ENCODE measurements around the gene TSR3. TPM values are rescaled to one million over a fixed set of nuclear protein-coding genes. Genes with fewer than 3 reads are reported as not detected.

Gene TSR3
- total RNA-seq, 1 donor from 2014 or later = 143 TPM

DNA sequence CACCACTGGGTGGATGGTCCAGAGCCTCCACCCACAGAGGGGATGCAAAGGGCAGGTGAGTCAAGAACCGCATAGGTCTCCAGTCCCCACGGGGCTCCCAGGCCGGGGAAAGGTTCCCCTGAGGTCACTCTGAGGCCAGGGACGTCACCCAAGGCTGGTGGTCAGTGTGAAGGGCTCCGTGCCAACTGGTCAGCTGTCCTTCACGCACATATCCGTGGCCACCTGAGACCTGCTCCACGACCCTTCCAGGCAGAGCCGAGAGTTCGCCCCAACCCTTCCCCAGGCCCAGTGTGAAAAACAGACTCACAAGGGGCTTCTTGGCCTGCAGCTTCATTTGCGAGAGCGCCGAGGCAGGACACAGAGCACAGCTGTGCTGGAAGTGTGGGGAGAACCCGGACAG is 2.8 kb downstream of the TSR3 start:
- Histone ChIP-seq H3K4me1 (peaks cover 9 to 16% of the 10 kb centered on the region in 2 donors), H3K27ac (no peak overlapping the region), H3K36me3 (peaks cover 11 to 27% of the 10 kb centered on the region in 2 donors), H3K9me3 (no peaks in the 10 kb centered on the region), H3K27me3 (no peaks in the 10 kb centered on the region), H3K4me3 (no peak overlapping the region)
- DNase-seq (ENCODE audit: low spot score in 2 of 2) = no peak
- TF ChIP-seq, protein P1, sequence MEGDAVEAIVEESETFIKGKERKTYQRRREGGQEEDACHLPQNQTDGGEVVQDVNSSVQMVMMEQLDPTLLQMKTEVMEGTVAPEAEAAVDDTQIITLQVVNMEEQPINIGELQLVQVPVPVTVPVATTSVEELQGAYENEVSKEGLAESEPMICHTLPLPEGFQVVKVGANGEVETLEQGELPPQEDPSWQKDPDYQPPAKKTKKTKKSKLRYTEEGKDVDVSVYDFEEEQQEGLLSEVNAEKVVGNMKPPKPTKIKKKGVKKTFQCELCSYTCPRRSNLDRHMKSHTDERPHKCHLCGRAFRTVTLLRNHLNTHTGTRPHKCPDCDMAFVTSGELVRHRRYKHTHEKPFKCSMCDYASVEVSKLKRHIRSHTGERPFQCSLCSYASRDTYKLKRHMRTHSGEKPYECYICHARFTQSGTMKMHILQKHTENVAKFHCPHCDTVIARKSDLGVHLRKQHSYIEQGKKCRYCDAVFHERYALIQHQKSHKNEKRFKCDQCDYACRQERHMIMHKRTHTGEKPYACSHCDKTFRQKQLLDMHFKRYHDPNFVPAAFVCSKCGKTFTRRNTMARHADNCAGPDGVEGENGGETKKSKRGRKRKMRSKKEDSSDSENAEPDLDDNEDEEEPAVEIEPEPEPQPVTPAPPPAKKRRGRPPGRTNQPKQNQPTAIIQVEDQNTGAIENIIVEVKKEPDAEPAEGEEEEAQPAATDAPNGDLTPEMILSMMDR (IDR thresholded peaks at IDR 0.05) = no peak
- intact Hi-C loops (cut with DNase I) = no loop called here

DNA sequence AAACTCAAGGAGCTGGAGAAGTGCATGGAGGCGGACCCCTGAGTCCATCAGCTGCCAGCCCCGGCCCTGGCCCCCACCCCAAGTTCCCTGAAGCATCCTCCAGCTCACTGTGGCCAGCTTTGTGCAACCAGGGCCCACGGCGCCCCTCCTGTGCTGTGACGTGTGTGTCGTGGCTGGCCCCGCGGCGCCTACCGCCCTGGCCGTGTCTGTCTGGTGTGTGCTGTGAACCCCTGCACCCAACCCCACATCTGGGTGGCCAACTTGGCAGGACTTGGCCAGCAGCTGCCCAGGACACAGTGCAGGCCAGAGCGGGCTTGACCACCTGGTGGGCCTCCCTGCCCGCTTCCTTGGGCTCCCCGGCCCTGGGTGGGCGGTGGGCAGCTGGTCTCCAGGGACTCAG is 3.2 kb downstream of the TSR3 start:
- Histone ChIP-seq H3K9me3 (no peaks in the 10 kb centered on the region), H3K27me3 (no peaks in the 10 kb centered on the region), H3K36me3 (peaks cover 11 to 27% of the 10 kb centered on the region in 2 donors), H3K4me1 (peaks cover 9 to 16% of the 10 kb centered on the region in 2 donors), H3K27ac (no peak overlapping the region), H3K4me3 (no peak overlapping the region)
- TF ChIP-seq, protein P1 (IDR thresholded peaks at IDR 0.05) = no peak
- DNase-seq (ENCODE audit: low spot score in 2 of 2) = no peak
- intact Hi-C loops (cut with DNase I) = no loop called here

DNA sequence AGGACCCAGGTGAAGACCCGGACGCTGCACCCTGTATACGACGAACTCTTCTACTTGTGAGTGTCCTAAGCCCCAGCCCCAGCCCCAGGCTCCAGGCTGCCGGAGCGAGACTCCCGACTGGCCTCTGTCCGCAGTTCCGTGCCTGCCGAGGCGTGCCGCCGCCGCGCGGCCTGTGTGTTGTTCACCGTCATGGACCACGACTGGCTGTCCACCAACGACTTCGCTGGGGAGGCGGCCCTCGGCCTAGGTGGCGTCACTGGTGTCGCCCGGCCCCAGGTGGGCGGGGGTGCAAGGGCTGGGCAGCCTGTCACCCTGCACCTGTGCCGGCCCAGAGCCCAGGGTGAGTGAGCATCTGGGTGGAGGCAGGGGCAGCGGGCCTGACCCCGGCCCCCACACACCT is 3.7 kb downstream of the TSR3 start:
- TF ChIP-seq, protein P1 (IDR thresholded peaks at IDR 0.05) = no peak
- H3K36me3 ChIP-seq = peaks cover 11 to 27% of the 10 kb centered on the region in 2 donors
- intact Hi-C loops (cut with DNase I) = no loop called here
- peaks cover 9 to 13% of the 10 kb centered on the region in 2 donors for H3K4me1 ChIP-seq
- H3K4me3 ChIP-seq = no peak overlapping the region
- H3K27me3 ChIP-seq = no peaks in the 10 kb centered on the region
- DNase-seq (ENCODE audit: low spot score in 2 of 2) = no peak
- H3K27ac ChIP-seq = no peak overlapping the region
- H3K9me3 ChIP-seq = no peaks in the 10 kb centered on the region

DNA sequence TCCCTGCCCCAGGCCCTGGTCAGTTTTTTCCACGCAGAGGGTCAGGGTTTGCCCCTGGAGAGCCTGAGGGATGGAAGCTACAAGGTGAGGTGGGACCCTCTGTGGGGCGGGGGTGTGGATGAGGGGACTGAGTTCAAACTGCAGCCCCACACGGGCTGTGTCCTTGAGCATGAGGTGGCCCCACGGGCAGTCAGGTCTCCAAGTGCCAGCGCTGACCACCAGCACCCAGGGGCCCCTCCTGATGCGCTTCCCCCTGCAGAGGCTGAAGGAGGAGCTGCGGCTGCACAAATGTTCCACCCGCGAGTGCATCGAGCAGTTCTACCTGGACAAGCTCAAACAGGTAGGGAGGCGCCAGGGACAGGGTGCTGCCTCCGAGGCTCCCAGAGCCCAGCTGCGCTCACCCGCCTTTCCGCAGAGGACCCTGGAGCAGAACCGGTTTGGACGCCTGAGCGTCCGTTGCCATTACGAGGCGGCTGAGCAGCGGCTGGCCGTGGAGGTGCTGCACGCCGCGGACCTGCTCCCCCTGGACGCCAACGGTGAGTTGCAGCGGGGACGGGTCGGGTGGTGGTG is 4.3 kb downstream of the TSR3 start:
- TF ChIP-seq, protein P1 (IDR thresholded peaks at IDR 0.05) = no peak
- Histone ChIP-seq H3K27me3 (no peaks in the 10 kb centered on the region), H3K4me3 (no peak overlapping the region), H3K27ac (no peak overlapping the region), H3K9me3 (no peaks in the 10 kb centered on the region), H3K36me3 (peaks cover 11 to 27% of the 10 kb centered on the region in 2 donors), H3K4me1 (peaks cover 5 to 13% of the 10 kb centered on the region in 2 donors)
- intact Hi-C loops (cut with DNase I) = no loop called here
- no peak for DNase-seq (ENCODE audit: low spot score in 2 of 2)

DNA sequence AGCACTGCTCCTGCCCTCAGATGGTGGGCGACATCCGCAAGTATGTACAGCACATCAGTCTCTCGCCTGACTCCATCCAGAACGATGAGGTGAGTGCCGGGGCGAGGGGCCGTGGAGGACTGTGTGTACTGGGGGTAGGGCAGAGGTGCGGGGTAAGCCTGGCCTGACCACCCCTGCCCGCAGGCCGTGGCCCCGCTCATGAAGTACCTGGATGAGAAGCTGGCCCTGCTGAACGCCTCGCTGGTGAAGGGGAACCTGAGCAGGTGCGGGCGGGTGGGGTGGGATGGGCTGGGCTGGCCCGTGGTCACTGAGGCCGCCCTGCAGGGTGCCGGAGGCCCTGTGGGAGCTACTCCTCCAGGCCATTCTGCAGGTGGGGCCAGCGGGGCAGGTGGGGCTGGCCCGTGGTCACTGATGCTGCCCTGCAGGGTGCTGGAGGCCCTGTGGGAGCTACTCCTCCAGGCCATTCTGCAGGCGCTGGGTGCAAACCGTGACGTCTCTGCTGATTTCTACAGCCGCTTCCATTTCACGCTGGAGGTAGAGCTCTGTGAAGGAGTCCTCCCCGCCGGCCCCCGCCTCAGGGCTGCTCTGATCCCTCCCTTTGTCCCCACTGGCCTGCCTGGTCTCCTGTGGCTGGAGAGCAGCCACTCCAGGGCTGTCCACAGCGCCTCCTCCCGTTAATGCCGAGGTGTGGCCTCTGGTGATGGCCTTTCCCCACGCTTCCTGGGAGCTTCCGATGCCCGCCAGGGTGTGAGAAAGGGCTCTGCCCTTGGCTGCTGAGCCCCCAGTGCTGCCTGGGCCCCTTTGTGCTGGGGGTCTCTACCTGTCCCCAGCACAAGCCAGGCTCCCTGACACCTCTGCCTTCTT is 5.0 kb downstream of the TSR3 start:
- intact Hi-C loops (cut with DNase I) = no loop called here
- TF ChIP-seq, protein P1 (IDR thresholded peaks at IDR 0.05) = no peak

More for the DNA sequence above, 5.0 kb downstream of the TSR3 start:
- H3K27ac ChIP-seq = no peak overlapping the region
- no peaks in the 10 kb centered on the region for H3K9me3 ChIP-seq
- no peak for DNase-seq (ENCODE audit: low spot score in 2 of 2)
- H3K27me3 ChIP-seq = no peaks in the 10 kb centered on the region
- no peak overlapping the region for H3K4me3 ChIP-seq
- peaks cover 11 to 27% of the 10 kb centered on the region in 2 donors for H3K36me3 ChIP-seq
- H3K4me1 ChIP-seq = peaks cover 5 to 15% of the 10 kb centered on the region in 2 donors

Data from ascending aorta (tissue), 2 donors.